Measurements from ENCODE around the gene MAP4K5. TPM values are rescaled to one million over a fixed set of nuclear protein-coding genes. Genes with fewer than 3 reads are reported as not detected.

The MAP4K5 gene
- total RNA-seq, 1 experiment from 2014 or later, result 48.4 TPM

GRCh38 chr14:50421499-50421898 is 110.9 kb downstream of the MAP4K5 start:
- no TSS peak for BruUV-seq (replicated peaks)
- no peak overlapping the region for H3K27ac Mint-ChIP-seq (ENCODE audit: unreplicated experiment)
- H3K4me1 ChIP-seq, result no peaks in the 10 kb centered on the region
- H3K27me3 ChIP-seq (replicated peaks; ENCODE audit: control insufficient read depth, insufficient read depth, low read length), result no peaks in the 10 kb centered on the region
- H3K9me3 Mint-ChIP-seq (ENCODE audit: unreplicated experiment), result no peaks in the 10 kb centered on the region
- intact Hi-C loops (cut with micrococcal nuclease; ENCODE audit: unreplicated experiment), result no loop called here
- peaks cover 3% of the 10 kb centered on the region; the same call in 1 of the 2 replicates for H3K9me3 ChIP-seq
- CTCF ChIA-PET, result interaction anchor here (0.7 kb wide), 1 partner anchor 447 kb away, joined by 3 read pairs; no protein-coding TSS in a partner anchor
- POLR2A ChIA-PET, result no interaction called here
- H3K4me3 Mint-ChIP-seq (ENCODE audit: unreplicated experiment), result no peak overlapping the region
- no peak overlapping the region for H3K4me3 ChIP-seq (ENCODE audit: low read depth, low read length)
- no peak for DNase-seq
- TF ChIP-seq CTCF (IDR thresholded peaks at IDR 0.05; ENCODE audit: insufficient read depth in 1 of 2, low read depth in 1 of 2, low read length in 1 of 2, severe bottlenecking in 1 of 2, unreplicated experiment in 1 of 2), result no peak
- peaks cover 45% of the 10 kb centered on the region for H3K36me3 Mint-ChIP-seq (ENCODE audit: insufficient read depth, unreplicated experiment)
- peaks cover 2% of the 10 kb centered on the region; the same call in 1 of the 2 replicates for H3K36me3 ChIP-seq (ENCODE audit: control insufficient read depth, insufficient read depth, low read length)
- H3K4me1 Mint-ChIP-seq (ENCODE audit: low read depth, unreplicated experiment), result no peaks in the 10 kb centered on the region
- no peaks in the 10 kb centered on the region for H3K27me3 Mint-ChIP-seq (ENCODE audit: insufficient read depth, unreplicated experiment)

- no peaks in the 10 kb centered on the region for H3K9me3 Mint-ChIP-seq (ENCODE audit: unreplicated experiment)
- no peak overlapping the region for H3K27ac Mint-ChIP-seq (ENCODE audit: unreplicated experiment)
- intact Hi-C loops (cut with micrococcal nuclease; ENCODE audit: unreplicated experiment), result no loop called here
- BruUV-seq (replicated peaks), result no TSS peak
- no peak overlapping the region for H3K4me3 Mint-ChIP-seq (ENCODE audit: unreplicated experiment)
- no peaks in the 10 kb centered on the region for H3K27me3 Mint-ChIP-seq (ENCODE audit: insufficient read depth, unreplicated experiment)
- no peaks in the 10 kb centered on the region for H3K4me1 Mint-ChIP-seq (ENCODE audit: low read depth, unreplicated experiment)
- Histone ChIP-seq H3K9me3 (peaks cover under 1% of the 10 kb centered on the region; the same call in 1 of the 2 replicates), H3K4me1 (no peaks in the 10 kb centered on the region), H3K36me3 (ENCODE audit: control insufficient read depth, insufficient read depth, low read length) (no peaks in the 10 kb centered on the region; the same call in 1 of the 2 replicates), H3K27me3 (replicated peaks; ENCODE audit: control insufficient read depth, insufficient read depth, low read length) (no peaks in the 10 kb centered on the region), H3K4me3 (ENCODE audit: low read depth, low read length) (no peak overlapping the region)
- no peak for DNase-seq
- POLR2A ChIA-PET, result no interaction called here
- peaks cover 47% of the 10 kb centered on the region for H3K36me3 Mint-ChIP-seq (ENCODE audit: insufficient read depth, unreplicated experiment)
- CTCF ChIA-PET, result no interaction called here
- no peak for TF ChIP-seq CTCF (IDR thresholded peaks at IDR 0.05; ENCODE audit: insufficient read depth in 1 of 2, low read depth in 1 of 2, low read length in 1 of 2, severe bottlenecking in 1 of 2, unreplicated experiment in 1 of 2)
Observed at GRCh38 chr14:50417853-50418252, 114.5 kb downstream of the MAP4K5 start.

GRCh38 chr14:50410921-50411320 is 121.4 kb downstream of the MAP4K5 start:
- no peaks in the 10 kb centered on the region for H3K9me3 Mint-ChIP-seq (ENCODE audit: unreplicated experiment)
- no peaks in the 10 kb centered on the region for H3K4me1 Mint-ChIP-seq (ENCODE audit: low read depth, unreplicated experiment)
- no peak overlapping the region for H3K4me3 Mint-ChIP-seq (ENCODE audit: unreplicated experiment)
- BruUV-seq (replicated peaks), result no TSS peak
- no peaks in the 10 kb centered on the region for H3K27me3 ChIP-seq (replicated peaks; ENCODE audit: control insufficient read depth, insufficient read depth, low read length)
- TF ChIP-seq CTCF (IDR thresholded peaks at IDR 0.05; ENCODE audit: insufficient read depth in 1 of 2, low read depth in 1 of 2, low read length in 1 of 2, severe bottlenecking in 1 of 2, unreplicated experiment in 1 of 2), result no peak
- no peaks in the 10 kb centered on the region for H3K9me3 ChIP-seq
- DNase-seq, result no peak
- no peak overlapping the region for H3K27ac Mint-ChIP-seq (ENCODE audit: unreplicated experiment)
- POLR2A ChIA-PET, result no interaction called here
- peaks cover 3% of the 10 kb centered on the region for H3K36me3 Mint-ChIP-seq (ENCODE audit: insufficient read depth, unreplicated experiment)
- intact Hi-C loops (cut with micrococcal nuclease; ENCODE audit: unreplicated experiment), result no loop called here
- H3K36me3 ChIP-seq (ENCODE audit: control insufficient read depth, insufficient read depth, low read length), result no peaks in the 10 kb centered on the region; the same call in 1 of the 2 replicates
- CTCF ChIA-PET, result no interaction called here
- H3K4me3 ChIP-seq (ENCODE audit: low read depth, low read length), result no peak overlapping the region
- no peaks in the 10 kb centered on the region for H3K4me1 ChIP-seq
- no peaks in the 10 kb centered on the region for H3K27me3 Mint-ChIP-seq (ENCODE audit: insufficient read depth, unreplicated experiment)

Measured in Caco-2 (cell line).